Activated CD4-positive, alpha-beta T cell treated with anti-CD3 and anti-CD28 coated beads, Interleukin-2, amount 10 ng/mL, durations not matched to agents 7 days and 5 days (primary cell): ENCODE measurements around the gene ARFRP1. TPM values are rescaled to one million over a fixed set of nuclear protein-coding genes. Genes with fewer than 3 reads are reported as not detected.

Source experiments
- CTCF ChIA-PET: fragments of 350-600 bp; sonication (Branson Sonifier 250); formaldehyde crosslinking; loops from one replicate; lab custom pipeline; 2021; ENCODE audit warnings: antibody characterized with exemption; lab: Charles Lee
- POLR2A ChIA-PET: fragments of 350-600 bp; sonication (Branson Sonifier 250); formaldehyde crosslinking; loops from one replicate; lab custom pipeline; 2021; ENCODE audit warnings: antibody characterized with exemption; lab: Charles Lee
- DNase-seq: peaks from one replicate; pipeline ENCODE4 v3.0.0-alpha.2; 2020
- H3K27ac Mint-ChIP-seq: one replicate; pipeline ENCODE4 v1.8.0; 2021; ENCODE audit warnings: mild to moderate bottlenecking, moderate library complexity, mixed read lengths
- H3K27me3 Mint-ChIP-seq: one replicate; pipeline ENCODE4 v1.8.0; 2021; ENCODE audit warnings: mixed read lengths
- H3K36me3 Mint-ChIP-seq: one replicate; pipeline ENCODE4 v1.8.0; 2021; ENCODE audit warnings: low read depth, mixed read lengths
- H3K4me1 Mint-ChIP-seq: one replicate; pipeline ENCODE4 v1.8.0; 2021; ENCODE audit warnings: mixed read lengths
- H3K4me3 Mint-ChIP-seq: one replicate; pipeline ENCODE4 v1.8.0; 2021; ENCODE audit warnings: mild to moderate bottlenecking, moderate library complexity, mixed read lengths
- H3K9me3 Mint-ChIP-seq: one replicate; pipeline ENCODE4 v1.8.0; 2021; ENCODE audit warnings: mixed read lengths
- total RNA-seq, 2 experiments: library from RNA; stranded (reverse); gene quantifications; one replicate each; pipeline ENCODE4 v1.2.3, GENCODE V29; 2021

ARFRP1 gene
- total RNA-seq, 2 experiments from 2014 or later = 52.7 to 64.5 TPM

DNA sequence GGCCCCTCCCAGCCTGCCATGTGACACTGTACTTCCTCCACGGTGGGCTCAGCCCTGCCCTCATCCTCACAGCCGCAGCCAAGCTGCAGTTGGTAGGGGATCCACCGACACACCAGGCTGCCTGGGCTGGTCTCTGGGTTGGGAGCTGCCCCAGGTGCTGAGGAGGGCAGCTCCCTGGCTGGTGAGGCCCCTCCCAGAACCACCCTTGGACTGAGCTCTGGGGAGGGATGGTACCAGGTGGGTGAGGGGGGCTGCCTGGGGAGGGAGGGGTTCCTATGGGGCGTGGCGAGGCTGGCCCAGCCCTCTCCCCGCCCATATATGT is 11.5 kb downstream of the ARFRP1 start:
- Mint-ChIP-seq H3K9me3 (no peaks in the 10 kb centered on the region), H3K27me3 (no peaks in the 10 kb centered on the region), H3K4me1 (peaks cover 5% of the 10 kb centered on the region), H3K36me3 (peaks cover 15% of the 10 kb centered on the region), H3K27ac (peak overlapping the region; percentile 25), H3K4me3 (no peak overlapping the region)
- CTCF ChIA-PET = interaction anchor here (1.1 to 1.8 kb wide), 3 partner anchors 17 to 159 kb away, joined by 3 to 6 read pairs (median 3); no protein-coding TSS in a partner anchor
- POLR2A ChIA-PET = no interaction called here
- no peak for DNase-seq

DNA sequence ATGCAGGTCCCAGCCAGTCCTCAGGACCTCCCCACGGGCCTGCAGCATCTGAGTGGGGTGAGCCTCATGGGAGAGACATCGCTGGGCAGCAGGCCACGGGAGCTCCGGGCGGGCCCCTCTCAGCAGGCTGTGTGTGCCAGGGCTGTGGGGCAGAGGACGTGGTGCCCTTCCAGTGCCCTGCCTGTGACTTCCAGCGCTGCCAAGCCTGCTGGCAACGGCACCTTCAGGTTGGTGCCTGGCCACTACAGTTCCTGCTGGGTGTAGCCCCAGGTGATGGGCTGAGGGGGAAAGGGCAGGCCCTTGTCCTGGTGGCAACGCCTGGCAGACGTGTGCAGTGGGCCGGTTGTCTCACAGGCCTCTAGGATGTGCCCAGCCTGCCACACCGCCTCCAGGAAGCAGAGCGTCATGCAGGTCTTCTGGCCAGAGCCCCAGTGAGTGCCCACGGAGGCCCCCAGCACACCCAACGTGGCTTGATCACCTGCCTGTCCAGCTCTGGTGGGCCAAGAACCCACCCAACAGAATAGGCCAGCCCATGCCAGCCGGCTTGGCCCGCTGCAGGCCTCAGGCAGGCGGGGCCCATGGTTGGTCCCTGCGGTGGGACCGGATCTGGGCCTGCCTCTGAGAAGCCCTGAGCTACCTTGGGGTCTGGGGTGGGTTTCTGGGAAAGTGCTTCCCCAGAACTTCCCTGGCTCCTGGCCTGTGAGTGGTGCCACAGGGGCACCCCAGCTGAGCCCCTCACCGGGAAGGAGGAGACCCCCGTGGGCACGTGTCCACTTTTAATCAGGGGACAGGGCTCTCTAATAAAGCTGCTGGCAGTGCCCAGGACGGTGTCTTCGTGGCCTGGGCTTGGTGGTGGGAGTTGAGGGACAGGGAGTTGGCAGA is 12.1 kb downstream of the ARFRP1 start:
- Mint-ChIP-seq H3K4me1 (peaks cover 5% of the 10 kb centered on the region), H3K4me3 (no peak overlapping the region), H3K27me3 (no peaks in the 10 kb centered on the region), H3K36me3 (peaks cover 15% of the 10 kb centered on the region), H3K9me3 (no peaks in the 10 kb centered on the region), H3K27ac (peak overlapping the region; percentile 25)
- no peak for DNase-seq
- ChIA-PET CTCF (interaction anchor here (1.1 to 1.5 kb wide), 2 partner anchors 16 to 32 kb away, joined by 3 read pairs; no protein-coding TSS in a partner anchor), POLR2A (no interaction called here)

DNA sequence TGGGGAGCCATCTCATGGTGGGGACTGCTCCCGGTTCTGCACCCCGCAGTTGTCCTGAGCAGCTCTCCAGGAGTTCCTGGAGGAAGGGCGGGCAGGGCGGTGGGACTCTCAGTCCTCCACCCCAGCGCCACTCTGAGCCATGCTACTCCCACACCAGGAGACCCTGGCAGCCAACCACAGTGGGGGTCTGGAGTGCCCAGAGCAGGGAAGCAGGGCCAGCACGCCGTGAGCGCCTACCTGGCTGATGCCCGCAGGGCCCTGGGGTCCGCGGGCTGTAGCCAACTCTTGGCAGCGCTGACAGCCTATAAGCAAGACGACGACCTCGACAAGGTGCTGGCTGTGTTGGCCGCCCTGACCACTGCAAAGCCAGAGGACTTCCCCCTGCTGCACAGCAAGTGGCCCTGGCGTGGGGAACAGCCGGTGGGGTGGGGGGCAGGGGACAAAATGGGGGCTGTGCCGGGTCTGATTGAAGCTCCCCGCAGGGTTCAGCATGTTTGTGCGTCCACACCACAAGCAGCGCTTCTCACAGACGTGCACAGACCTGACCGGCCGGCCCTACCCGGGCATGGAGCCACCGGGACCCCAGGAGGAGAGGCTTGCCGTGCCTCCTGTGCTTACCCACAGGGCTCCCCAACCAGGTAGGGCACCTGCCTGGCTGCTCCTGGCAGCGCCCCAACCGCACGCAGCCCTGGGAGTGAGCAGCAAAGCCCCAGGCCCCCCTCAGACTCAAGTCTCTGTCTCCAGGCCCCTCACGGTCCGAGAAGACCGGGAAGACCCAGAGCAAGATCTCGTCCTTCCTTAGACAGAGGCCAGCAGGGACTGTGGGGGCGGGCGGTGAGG is 13.0 kb downstream of the ARFRP1 start:
- DNase-seq = no peak
- Mint-ChIP-seq H3K27me3 (no peaks in the 10 kb centered on the region), H3K4me3 (no peak overlapping the region), H3K27ac (no peak overlapping the region), H3K9me3 (no peaks in the 10 kb centered on the region), H3K36me3 (peaks cover 15% of the 10 kb centered on the region), H3K4me1 (peaks cover 5% of the 10 kb centered on the region)
- POLR2A ChIA-PET = no interaction called here
- CTCF ChIA-PET = no interaction called here

DNA sequence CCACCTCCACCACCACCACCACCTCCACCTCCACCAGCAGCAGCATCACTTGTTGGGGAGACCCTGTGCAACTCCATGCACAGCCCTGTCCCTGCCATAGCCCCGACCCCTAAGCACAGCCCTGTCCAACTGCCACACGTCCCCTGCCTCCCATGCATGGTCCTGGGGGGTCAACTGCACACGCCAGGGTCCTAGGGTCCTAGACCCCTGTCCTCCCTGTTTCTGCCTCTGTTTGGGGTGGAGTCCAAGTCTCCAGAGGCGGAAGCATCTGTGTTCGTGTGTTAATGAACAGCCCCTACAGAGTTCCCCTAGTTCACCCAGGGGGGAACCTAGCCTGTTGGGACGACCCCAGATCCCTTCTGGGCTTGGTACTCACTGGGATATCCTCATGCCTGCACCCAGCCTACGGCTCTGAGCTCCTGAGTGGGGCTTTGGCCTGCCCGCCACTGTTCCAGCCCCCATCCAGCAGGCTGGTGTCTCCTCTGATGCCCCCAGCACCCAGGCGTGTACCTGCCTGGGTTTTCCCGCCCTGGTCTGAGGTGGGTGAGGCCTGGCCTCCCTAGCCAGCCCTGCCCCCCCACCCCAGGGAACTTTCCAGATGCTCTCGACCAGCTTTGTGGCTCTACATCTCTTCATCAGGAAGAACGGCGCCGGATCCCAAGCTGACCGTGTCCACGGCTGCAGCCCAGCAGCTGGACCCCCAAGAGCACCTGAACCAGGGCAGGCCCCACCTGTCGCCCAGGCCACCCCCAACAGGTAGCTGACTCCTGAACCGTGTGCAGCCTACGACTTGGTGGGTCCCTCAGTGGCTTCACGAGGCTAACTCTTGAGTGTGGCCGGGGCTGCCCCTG is 13.8 kb downstream of the ARFRP1 start:
- peak overlapping the region; percentile 51 for H3K4me3 Mint-ChIP-seq
- peak overlapping the region; percentile 79 for H3K27ac Mint-ChIP-seq
- no peak for DNase-seq
- ChIA-PET CTCF (no interaction called here), POLR2A (no interaction called here)
- H3K9me3 Mint-ChIP-seq = no peaks in the 10 kb centered on the region
- peaks cover 15% of the 10 kb centered on the region for H3K36me3 Mint-ChIP-seq
- H3K4me1 Mint-ChIP-seq = peaks cover 5% of the 10 kb centered on the region
- H3K27me3 Mint-ChIP-seq = no peaks in the 10 kb centered on the region

DNA sequence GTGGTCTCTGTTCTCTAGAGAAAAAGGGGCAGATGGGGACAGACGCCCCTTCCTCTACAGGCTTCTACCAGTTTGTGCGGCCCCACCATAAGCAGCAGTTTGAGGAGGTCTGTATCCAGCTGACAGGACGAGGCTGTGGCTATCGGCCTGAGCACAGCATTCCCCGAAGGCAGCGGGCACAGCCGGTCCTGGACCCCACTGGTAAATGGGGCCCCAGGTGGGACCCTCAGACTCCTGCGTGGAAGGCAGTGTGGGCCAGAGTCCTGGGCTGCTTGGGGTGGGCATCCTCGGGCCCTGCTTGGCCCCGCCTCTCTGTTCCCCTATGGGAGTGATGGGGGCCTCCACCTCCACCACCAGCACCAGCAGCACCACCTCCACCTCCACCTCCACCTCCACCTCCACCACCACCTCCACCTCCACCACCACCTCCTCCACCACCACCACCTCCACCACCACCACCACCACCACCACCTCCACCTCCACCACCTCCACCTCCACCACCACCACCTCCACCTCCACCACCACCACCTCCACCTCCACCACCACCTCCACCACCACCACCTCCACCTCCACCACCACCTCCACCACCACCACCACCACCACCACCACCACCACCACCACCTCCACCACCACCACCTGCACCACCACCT is 14.6 kb downstream of the ARFRP1 start:
- Mint-ChIP-seq H3K27me3 (no peaks in the 10 kb centered on the region), H3K9me3 (no peaks in the 10 kb centered on the region), H3K36me3 (peaks cover 15% of the 10 kb centered on the region), H3K4me3 (no peak overlapping the region), H3K27ac (no peak overlapping the region), H3K4me1 (peaks cover 5% of the 10 kb centered on the region)
- POLR2A ChIA-PET = no interaction called here
- CTCF ChIA-PET = no interaction called here
- DNase-seq = no peak

DNA sequence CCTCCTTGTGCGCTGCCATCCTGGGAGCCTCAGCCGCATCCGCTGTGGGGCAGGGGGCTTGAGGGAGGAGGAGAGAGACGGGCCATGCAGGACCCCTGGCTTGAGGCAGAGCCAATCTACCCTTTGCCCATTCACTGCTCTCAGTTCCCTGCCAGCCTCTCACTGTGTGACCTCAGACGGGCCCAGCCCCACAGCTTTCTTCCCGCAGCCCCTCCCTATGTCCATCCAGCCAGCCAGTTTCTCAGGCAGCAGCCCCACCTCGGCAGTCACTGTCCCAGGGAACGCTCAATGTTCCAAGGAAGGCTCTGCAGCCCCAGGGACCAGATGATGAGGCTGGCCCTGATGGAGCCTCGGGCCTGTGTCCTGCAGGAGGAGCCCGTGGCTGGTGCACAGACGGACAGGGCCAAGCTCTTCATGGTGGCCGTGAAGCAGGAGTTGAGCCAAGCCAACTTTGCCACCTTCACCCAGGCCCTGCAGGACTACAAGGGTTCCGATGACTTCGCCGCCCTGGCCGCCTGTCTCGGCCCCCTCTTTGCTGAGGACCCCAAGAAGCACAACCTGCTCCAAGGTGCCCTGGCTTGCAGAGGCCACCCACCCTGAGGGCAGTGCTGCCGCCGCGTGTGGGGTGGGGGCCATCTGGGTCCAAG is 15.2 kb downstream of the ARFRP1 start:
- Mint-ChIP-seq H3K4me3 (no peak overlapping the region), H3K27ac (peak overlapping the region; percentile 66), H3K27me3 (no peaks in the 10 kb centered on the region), H3K4me1 (peaks cover 5% of the 10 kb centered on the region), H3K9me3 (no peaks in the 10 kb centered on the region), H3K36me3 (peaks cover 15% of the 10 kb centered on the region)
- ChIA-PET CTCF (interaction anchor here (0.8 kb wide), 1 partner anchor 16 kb away, joined by 3 read pairs; no protein-coding TSS in a partner anchor), POLR2A (no interaction called here)
- DNase-seq = no peak

DNA sequence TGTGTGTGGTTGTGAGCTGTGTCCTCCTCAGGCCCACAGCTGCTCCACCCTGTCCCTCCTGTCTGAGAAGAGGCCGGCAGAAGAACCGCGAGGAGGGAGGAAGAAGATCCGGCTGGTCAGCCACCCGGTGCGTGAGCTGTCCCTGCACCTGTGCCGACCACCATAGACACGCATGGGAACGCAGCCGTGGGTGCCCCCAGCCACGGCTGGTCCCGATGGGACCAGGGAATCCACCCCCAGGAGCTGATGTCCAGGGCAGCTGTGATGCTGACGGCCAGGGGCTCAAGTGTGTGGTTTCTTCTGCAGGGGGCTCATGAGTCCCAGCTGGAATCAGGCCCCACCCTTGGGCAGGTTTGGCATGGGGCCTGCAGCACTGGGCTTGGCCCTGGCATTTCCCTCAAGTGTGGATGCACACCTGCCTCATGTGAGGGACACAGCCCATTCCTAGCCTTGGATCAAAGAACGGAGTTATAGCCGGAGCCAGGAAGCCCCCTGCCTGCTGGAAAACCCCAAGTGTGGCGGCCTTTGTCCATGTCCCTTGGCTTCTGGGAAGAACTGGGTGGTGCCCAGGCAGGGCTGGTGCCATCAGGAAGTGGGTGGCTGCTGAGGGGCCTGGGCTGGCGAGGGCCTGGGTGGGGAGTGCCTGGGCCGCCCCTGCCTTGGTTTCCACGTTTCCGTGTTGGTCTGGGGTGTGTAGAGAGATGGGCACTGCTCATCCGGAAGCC is 15.9 kb downstream of the ARFRP1 start:
- Mint-ChIP-seq H3K27me3 (no peaks in the 10 kb centered on the region), H3K9me3 (no peaks in the 10 kb centered on the region), H3K4me1 (peaks cover 3% of the 10 kb centered on the region), H3K27ac (peak overlapping the region; percentile 66), H3K36me3 (peaks cover 15% of the 10 kb centered on the region), H3K4me3 (no peak overlapping the region)
- ChIA-PET CTCF (interaction anchor here (0.8 kb wide), 1 partner anchor 17 kb away, joined by 3 read pairs; no protein-coding TSS in a partner anchor), POLR2A (no interaction called here)
- DNase-seq = no peak

DNA sequence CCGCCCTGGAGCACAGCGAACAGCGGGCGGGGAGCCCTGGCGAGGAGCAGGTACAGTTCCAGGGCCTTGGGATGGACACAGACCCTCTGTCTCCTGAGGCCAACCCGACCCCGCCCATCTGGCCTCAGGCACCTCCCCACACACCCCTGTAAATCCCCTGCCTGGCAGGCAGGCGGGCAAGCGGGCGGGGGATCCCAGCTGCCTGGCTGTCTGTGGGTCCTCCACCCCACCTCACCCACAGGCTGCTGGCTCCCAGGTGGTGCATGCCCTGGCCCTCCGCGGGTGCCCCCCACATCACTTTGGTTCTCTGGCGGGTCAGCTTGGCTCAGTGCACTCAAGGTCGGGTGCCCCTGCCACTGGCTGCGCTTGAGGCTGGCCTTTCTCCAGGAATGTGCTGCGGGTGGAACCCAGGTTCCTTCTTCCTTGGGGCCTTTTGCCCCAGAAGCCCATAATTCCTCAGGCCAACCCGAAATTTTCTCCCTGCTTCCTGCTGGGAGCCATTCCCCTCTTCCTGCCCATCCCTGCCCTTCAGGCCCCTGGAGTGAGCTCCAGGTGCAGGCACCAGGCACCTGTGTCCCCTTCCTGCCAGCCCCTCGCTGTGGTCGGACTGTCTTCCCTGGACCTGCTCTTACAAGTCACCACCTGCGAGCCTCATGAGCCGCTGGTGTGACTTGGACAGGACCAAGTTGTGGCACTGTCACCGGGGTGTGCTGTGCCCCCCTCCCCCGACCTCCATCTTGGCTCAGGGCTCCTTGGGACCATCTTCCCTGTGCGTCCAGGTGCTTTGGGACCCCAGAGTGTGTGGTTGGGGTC is 16.7 kb downstream of the ARFRP1 start:
- H3K4me3 Mint-ChIP-seq = no peak overlapping the region
- DNase-seq = no peak
- peaks cover 15% of the 10 kb centered on the region for H3K36me3 Mint-ChIP-seq
- ChIA-PET POLR2A (no interaction called here), CTCF (interaction anchor here (0.5 kb wide), 1 partner anchor 19 kb away, joined by 4 read pairs; no protein-coding TSS in a partner anchor)
- no peaks in the 10 kb centered on the region for H3K9me3 Mint-ChIP-seq
- H3K4me1 Mint-ChIP-seq = peaks cover 4% of the 10 kb centered on the region
- no peaks in the 10 kb centered on the region for H3K27me3 Mint-ChIP-seq
- peak overlapping the region; percentile 41 for H3K27ac Mint-ChIP-seq

DNA sequence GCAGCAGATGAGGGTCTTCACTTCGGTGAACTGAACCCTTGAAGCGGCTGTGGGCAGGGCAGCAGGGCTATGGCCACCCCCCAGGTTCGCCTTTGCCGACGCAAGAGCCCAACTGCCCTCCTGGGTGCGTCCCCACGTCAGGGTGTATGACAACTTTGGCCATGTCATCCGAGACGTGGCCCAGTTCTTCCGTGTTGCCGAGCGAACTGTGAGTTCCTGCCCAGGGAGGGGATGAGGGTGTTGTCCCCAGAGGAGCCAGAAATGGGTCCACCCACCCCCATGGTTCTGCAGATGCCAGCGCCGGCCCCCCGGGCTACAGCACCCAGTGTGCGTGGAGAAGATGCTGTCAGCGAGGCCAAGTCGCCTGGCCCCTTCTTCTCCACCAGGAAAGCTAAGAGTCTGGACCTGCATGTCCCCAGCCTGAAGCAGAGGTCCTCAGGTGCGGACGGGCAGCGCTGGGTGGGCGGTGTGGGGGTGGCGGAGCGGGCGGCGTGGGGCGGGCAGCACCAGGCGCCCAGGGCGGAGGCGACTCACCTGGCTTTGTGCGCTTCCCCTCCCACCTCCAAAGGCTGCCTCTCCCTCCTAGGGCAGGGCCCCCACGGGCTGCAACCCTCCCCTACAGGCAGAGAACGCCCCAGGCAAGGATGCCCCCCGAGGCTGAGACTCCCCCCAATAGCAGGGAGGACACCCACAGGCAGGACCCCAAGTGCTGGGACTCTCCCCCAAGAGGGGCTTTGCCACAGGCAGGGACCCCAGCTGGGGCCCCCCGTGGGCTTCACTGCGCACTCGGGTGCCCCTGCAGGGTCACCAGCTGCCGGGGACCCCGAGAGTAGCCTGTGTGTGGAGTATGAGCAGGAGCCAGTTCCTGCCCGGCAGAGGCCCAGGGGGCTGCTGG is 17.5 kb downstream of the ARFRP1 start:
- CTCF ChIA-PET = interaction anchor here (0.5 kb wide), 1 partner anchor 20 kb away, joined by 4 read pairs; no protein-coding TSS in a partner anchor
- no peak overlapping the region for H3K4me3 Mint-ChIP-seq
- no peaks in the 10 kb centered on the region for H3K27me3 Mint-ChIP-seq
- H3K4me1 Mint-ChIP-seq = peaks cover 3% of the 10 kb centered on the region
- H3K27ac Mint-ChIP-seq = no peak overlapping the region
- POLR2A ChIA-PET = no interaction called here
- H3K36me3 Mint-ChIP-seq = peaks cover 15% of the 10 kb centered on the region
- no peaks in the 10 kb centered on the region for H3K9me3 Mint-ChIP-seq
- no peak for DNase-seq
